Psoas muscle (tissue), 8 donors: ENCODE measurements around the gene SUPT6H. TPM values are rescaled to one million over a fixed set of nuclear protein-coding genes. Genes with fewer than 3 reads are reported as not detected.

Experiments used
- ATAC-seq, 4 donors: fragments of 200-7000 bp; cut with Tn5 transposase; one replicate each; pipeline ENCODE4 v1.9.1; 2020; ENCODE audit warnings: moderate library complexity in 3 of 4, mild to moderate bottlenecking in 2 of 4
- DNase-seq, 2 donors: peaks; one replicate each; pipeline ENCODE4 v3.0.0-alpha.2; 2020
- H3K27ac ChIP-seq: fragments of 200-600 bp; one replicate; pipeline ENCODE4 v1.8.0; 2022
- H3K27me3 ChIP-seq, 3 donors: fragments of 200-600 bp in 1 of 3; one replicate each; pipeline versions ENCODE4 v1.6.1 to v1.8.0; 2013 to 2022; ENCODE audit warnings: low read length in 2 of 3, mild to moderate bottlenecking in 2 of 3, moderate library complexity in 1 of 3; ENCODE audit not compliant: insufficient read depth in 3 of 3
- H3K36me3 ChIP-seq, 2 donors: fragments of 200-600 bp in 1 of 2; one replicate each; pipeline versions ENCODE4 v1.6.1 to v1.8.0; 2013 to 2022; ENCODE audit warnings: low read depth in 1 of 2, mild to moderate bottlenecking in 1 of 2, moderate library complexity in 1 of 2; ENCODE audit not compliant: insufficient read depth in 1 of 2
- H3K4me1 ChIP-seq: fragments of 200-600 bp; one replicate; pipeline ENCODE4 v1.8.0; 2022
- H3K4me3 ChIP-seq: fragments of 200-600 bp; one replicate; pipeline ENCODE4 v1.8.0; 2022; ENCODE audit warnings: mild to moderate bottlenecking
- H3K9me3 ChIP-seq: fragments of 200-600 bp; one replicate; pipeline ENCODE4 v1.8.0; 2022
- WGBS, 3 donors: extraction: QIAGEN DNeasy Blood & Tissue Kit; methylation state at CpG; one replicate each; pipeline versions ENCODE4 v1.1.6 to v1.1.7; 2013; 5-methylcytosine and 5-hydroxymethylcytosine counted together
- intact Hi-C, 2 donors: fragments of 100-400 bp; cut with DNase I; formaldehyde crosslinking; loops; one replicate each; pipeline versions ENCODE4 v1.11.0 to v1.14.2; 2022
- polyA plus RNA-seq, 3 donors: library from polyadenylated mRNA; stranded (reverse); fragments of 200-250 nt; gene quantifications; one replicate each; pipeline ENCODE4 v1.2.3, GENCODE V29; 2013
- total RNA-seq, 4 donors: library from RNA; stranded (reverse); fragmentation: NEBNext Ultra II Directional in 2 of 4; extraction: Animal tissue kit (Norgen Biotek cat#: 25700) in 2 of 4; gene quantifications; one replicate each; pipeline versions ENCODE4 v1.2.1 to v1.2.4, GENCODE V29; 2021 to 2023
- TF ChIP-seq, protein P1 (sequence below): fragments of 200-600 bp; IDR thresholded peaks from one replicate; pipeline ENCODE4 v1.8.0; 2022; ENCODE audit warnings: antibody characterized with exemption
- donor health status: healthy with polysubstance abuse.
- donor health status: DM: no; HTN: no; CAD: no; lungs with moderate emphysema.
- donor health status: Bipolar disorder and iron deficiency.
- donor health status: healthy.
- donor health status: DM: yes; HTN: yes; CAD: no.
- donor health status: DM: no; HTN: no; CAD: no.
- donor health status: DM: no; HTN: no; CAD: no.
- donor health status: DM: yes; HTN: yes; CAD: no.

SUPT6H gene
- total and polyA plus RNA-seq, 7 donors, result 28.6 to 77.4 (median 67.0) TPM

DNA sequence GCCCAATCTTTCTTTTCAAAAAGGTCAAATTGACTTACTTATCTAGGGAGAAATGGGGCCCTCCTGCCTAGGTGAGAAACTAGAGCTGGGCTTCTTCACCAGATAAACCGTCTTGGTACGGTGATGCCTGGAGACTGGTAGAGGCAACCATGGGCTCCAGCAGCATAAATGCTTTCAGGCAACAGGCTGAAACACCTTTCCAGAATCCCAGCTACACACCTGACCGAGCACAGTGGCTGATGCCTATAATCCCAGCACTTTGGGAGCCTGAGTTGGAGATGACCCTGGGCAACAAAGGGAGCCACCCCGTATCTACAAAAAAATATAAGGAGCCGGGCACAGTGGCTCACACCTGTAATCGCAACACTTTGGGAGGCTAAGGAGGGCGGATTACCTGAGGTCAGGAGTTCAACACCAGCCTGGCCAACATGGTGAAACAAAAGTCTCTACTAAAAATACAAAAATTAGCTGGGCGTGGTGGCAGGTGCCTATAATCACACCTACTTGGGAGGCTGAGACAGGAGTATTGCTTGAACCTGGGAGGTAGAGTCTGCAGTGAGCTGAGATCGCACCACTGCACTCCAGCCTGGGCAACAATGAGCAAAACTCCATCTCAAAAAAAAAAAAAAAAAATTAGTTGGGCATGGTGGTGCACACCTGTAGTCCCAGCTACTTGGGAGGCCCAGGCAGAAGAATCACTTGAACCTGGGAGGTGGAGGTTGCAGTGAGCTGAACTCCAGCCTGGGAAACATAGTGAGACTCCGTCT, 89.8 kb downstream of the SUPT6H start:
- intact Hi-C loops, result loop anchor here in 1 of 2 donors (2.0 kb wide), 1 partner anchor 23 kb away; the partner anchor contains the start of gene NEK8
- peaks cover 0 to 25% of the 10 kb centered on the region in 2 donors for H3K36me3 ChIP-seq
- TF ChIP-seq, protein P1, sequence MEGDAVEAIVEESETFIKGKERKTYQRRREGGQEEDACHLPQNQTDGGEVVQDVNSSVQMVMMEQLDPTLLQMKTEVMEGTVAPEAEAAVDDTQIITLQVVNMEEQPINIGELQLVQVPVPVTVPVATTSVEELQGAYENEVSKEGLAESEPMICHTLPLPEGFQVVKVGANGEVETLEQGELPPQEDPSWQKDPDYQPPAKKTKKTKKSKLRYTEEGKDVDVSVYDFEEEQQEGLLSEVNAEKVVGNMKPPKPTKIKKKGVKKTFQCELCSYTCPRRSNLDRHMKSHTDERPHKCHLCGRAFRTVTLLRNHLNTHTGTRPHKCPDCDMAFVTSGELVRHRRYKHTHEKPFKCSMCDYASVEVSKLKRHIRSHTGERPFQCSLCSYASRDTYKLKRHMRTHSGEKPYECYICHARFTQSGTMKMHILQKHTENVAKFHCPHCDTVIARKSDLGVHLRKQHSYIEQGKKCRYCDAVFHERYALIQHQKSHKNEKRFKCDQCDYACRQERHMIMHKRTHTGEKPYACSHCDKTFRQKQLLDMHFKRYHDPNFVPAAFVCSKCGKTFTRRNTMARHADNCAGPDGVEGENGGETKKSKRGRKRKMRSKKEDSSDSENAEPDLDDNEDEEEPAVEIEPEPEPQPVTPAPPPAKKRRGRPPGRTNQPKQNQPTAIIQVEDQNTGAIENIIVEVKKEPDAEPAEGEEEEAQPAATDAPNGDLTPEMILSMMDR, result no peak

More for the DNA sequence above, 89.8 kb downstream of the SUPT6H start:
- ATAC-seq (no peak), DNase-seq (peak in 1 of 2 donors; percentile 23)
- WGBS, 3 donors, result 93 to 94% (median 94%) methylated on average over 10 of the region's 10 CpGs
- no peak overlapping the region for H3K27ac ChIP-seq
- H3K4me1 ChIP-seq, result peaks cover 4% of the 10 kb centered on the region
- no peaks in the 10 kb centered on the region for H3K27me3 ChIP-seq
- no peak overlapping the region for H3K4me3 ChIP-seq
- H3K9me3 ChIP-seq, result no peaks in the 10 kb centered on the region

Other genes starting within 250 kb of the SUPT6H start
- not detected for gene SLC13A2, start 188.6 kb upstream of the SUPT6H start, total RNA-seq
- gene SLC13A2, start 188.6 kb upstream of the SUPT6H start, polyA plus RNA-seq, result under 1 TPM in 1 of 3 donors, not detected in 2; 0.21 TPM
- not detected for gene FOXN1, start 155.9 kb upstream of the SUPT6H start, total RNA-seq
- gene FOXN1, start 155.9 kb upstream of the SUPT6H start, polyA plus RNA-seq, result not detected
- gene UNC119, start 109.6 kb upstream of the SUPT6H start, total RNA-seq, result 1 to 10 TPM; 2.0 to 7.8 (median 4.5) TPM
- 1 to 10 TPM; 1.9 to 2.6 (median 2.2) TPM for gene UNC119, start 109.6 kb upstream of the SUPT6H start, polyA plus RNA-seq
- gene PIGS, start 90.7 kb upstream of the SUPT6H start, total RNA-seq, result 10 to 100 TPM; 30.5 to 44.9 (median 33.4) TPM
- gene PIGS, start 90.7 kb upstream of the SUPT6H start, polyA plus RNA-seq, result 10 to 100 TPM; 16.7 to 37.1 (median 26.4) TPM
- 1 to 10 TPM; 1.3 to 2.9 (median 2.0) TPM for gene ALDOC, start 85.3 kb upstream of the SUPT6H start, total RNA-seq
- 1 to 10 TPM; 1.2 to 2.4 (median 1.7) TPM for gene ALDOC, start 85.3 kb upstream of the SUPT6H start, polyA plus RNA-seq
- gene SPAG5, start 63.2 kb upstream of the SUPT6H start, total RNA-seq, result 1 to 10 TPM in 3 of 4 donors, under 1 TPM in 1; 0.71 to 1.5 (median 1.3) TPM
- 1 to 10 TPM in 1 of 3 donors, under 1 TPM in 2; 0.15 to 2.4 (median 0.40) TPM for gene SPAG5, start 63.2 kb upstream of the SUPT6H start, polyA plus RNA-seq
- gene RSKR, start 48.0 kb upstream of the SUPT6H start, total RNA-seq, result 1 to 10 TPM; 3.9 to 7.6 (median 5.5) TPM
- gene RSKR, start 48.0 kb upstream of the SUPT6H start, polyA plus RNA-seq, result 1 to 10 TPM; 2.0 to 4.7 (median 2.0) TPM
- 100 to 1,000 TPM in 1 of 4 donors, 10 to 100 TPM in 3; 69.0 to 100 (median 96.0) TPM for gene BLTP2, start 17.0 kb upstream of the SUPT6H start, total RNA-seq
- gene BLTP2, start 17.0 kb upstream of the SUPT6H start, polyA plus RNA-seq, result 10 to 100 TPM; 23.6 to 71.0 (median 34.5) TPM
- gene SDF2, start 299 bp upstream of the SUPT6H start, total RNA-seq, result 10 to 100 TPM; 23.6 to 28.0 (median 26.7) TPM
- gene SDF2, start 299 bp upstream of the SUPT6H start, polyA plus RNA-seq, result 10 to 100 TPM; 20.9 to 72.0 (median 43.2) TPM
- 1 to 10 TPM in 1 of 4 donors, under 1 TPM in 3; 0.21 to 1.1 (median 0.32) TPM for gene PROCA1, start 49.7 kb downstream of the SUPT6H start, total RNA-seq
- under 1 TPM; 0.32 to 0.51 (median 0.36) TPM for gene PROCA1, start 49.7 kb downstream of the SUPT6H start, polyA plus RNA-seq
- gene RAB34, start 55.7 kb downstream of the SUPT6H start, total RNA-seq, result 10 to 100 TPM in 1 of 4 donors, 1 to 10 TPM in 3; 7.8 to 12.2 (median 9.1) TPM
- gene RAB34, start 55.7 kb downstream of the SUPT6H start, polyA plus RNA-seq, result 10 to 100 TPM in 2 of 3 donors, 1 to 10 TPM in 1; 9.1 to 21.0 (median 10.6) TPM
- gene RPL23A, start 57.8 kb downstream of the SUPT6H start, total RNA-seq, result 1,000 to 10,000 TPM in 2 of 4 donors, 100 to 1,000 TPM in 2; 978 to 1,214 (median 1,068) TPM
- 1,000 to 10,000 TPM in 2 of 3 donors, 100 to 1,000 TPM in 1; 883 to 1,789 (median 1,153) TPM for gene RPL23A, start 57.8 kb downstream of the SUPT6H start, polyA plus RNA-seq
- gene TLCD1, start 64.0 kb downstream of the SUPT6H start, total RNA-seq, result 1 to 10 TPM in 1 of 4 donors, under 1 TPM in 2, not detected in 1; 0.77 to 1.9 (median 0.88) TPM
- gene TLCD1, start 64.0 kb downstream of the SUPT6H start, polyA plus RNA-seq, result 1 to 10 TPM in 2 of 3 donors, under 1 TPM in 1; 0.68 to 2.4 (median 1.3) TPM
- 1 to 10 TPM in 2 of 4 donors, under 1 TPM in 2; 0.60 to 1.5 (median 0.92) TPM for gene NEK8, start 66.6 kb downstream of the SUPT6H start, total RNA-seq
- gene NEK8, start 66.6 kb downstream of the SUPT6H start, polyA plus RNA-seq, result 1 to 10 TPM in 1 of 3 donors, under 1 TPM in 2; 0.21 to 1.1 (median 0.80) TPM
- 1 to 10 TPM; 1.4 to 6.7 (median 2.3) TPM for gene TRAF4, start 81.8 kb downstream of the SUPT6H start, total RNA-seq
- gene TRAF4, start 81.8 kb downstream of the SUPT6H start, polyA plus RNA-seq, result 1 to 10 TPM; 1.6 to 3.3 (median 2.1) TPM
- gene FAM222B, start 180.6 kb downstream of the SUPT6H start, total RNA-seq, result 10 to 100 TPM; 25.3 to 52.9 (median 36.0) TPM
- 10 to 100 TPM; 22.4 to 66.2 (median 32.2) TPM for gene FAM222B, start 180.6 kb downstream of the SUPT6H start, polyA plus RNA-seq
- 10 to 100 TPM; 38.3 to 45.6 (median 43.4) TPM for gene ERAL1, start 192.8 kb downstream of the SUPT6H start, total RNA-seq
- gene ERAL1, start 192.8 kb downstream of the SUPT6H start, polyA plus RNA-seq, result 10 to 100 TPM; 41.0 to 98.5 (median 58.8) TPM
- gene FLOT2, start 235.5 kb downstream of the SUPT6H start, total RNA-seq, result 10 to 100 TPM; 40.8 to 81.1 (median 43.9) TPM
- gene FLOT2, start 235.5 kb downstream of the SUPT6H start, polyA plus RNA-seq, result 10 to 100 TPM; 30.4 to 35.3 (median 34.0) TPM
- 1 to 10 TPM in 2 of 4 donors, under 1 TPM in 2; 0.48 to 2.1 (median 1.1) TPM for gene DHRS13, start 240.9 kb downstream of the SUPT6H start, total RNA-seq
- 1 to 10 TPM; 1.1 to 2.7 (median 1.2) TPM for gene DHRS13, start 240.9 kb downstream of the SUPT6H start, polyA plus RNA-seq